GM21723 (cell line): Measurements from ENCODE around the gene CFAP210.
A peak's percentile ranks its signal among the peaks of the same experiment; 100 is the strongest.

ENCODE experiments used
- ATAC-seq: cut with Tn5 transposase; IDR thresholded peaks from one replicate; pipeline ENCODE4 v1.9.1; 2021; ENCODE audit warnings: mild to moderate bottlenecking, moderate library complexity; ENCODE audit not compliant: unreplicated experiment

The CFAP210 gene

GRCh38 chr2:169694113-169694893 lies at the start of gene CFAP210, which contains the start of gene PHOSPHO2:
CFAP210 (minus strand) TSS chr2:169694405; CDS start chr2:169694327, 78 bp downstream.
PHOSPHO2 (plus strand) TSS chr2:169694469; CDS start chr2:169700972, 6,503 bp downstream.
- ATAC-seq: peak; percentile 100

GRCh38 chr2:169743549-169743948 lies 49.3 kb upstream of the CFAP210 start:
- ATAC-seq: no peak

- ATAC-seq: no peak
Observed at GRCh38 chr2:169739351-169739750, 45.1 kb upstream of the CFAP210 start.

GRCh38 chr2:169738566-169739229 lies 44.5 kb upstream of the CFAP210 start:
- no peak for ATAC-seq

- ATAC-seq: no peak
Observed at GRCh38 chr2:169736902-169737301, 42.7 kb upstream of the CFAP210 start.

- no peak for ATAC-seq
Observed at GRCh38 chr2:169735623-169736022, 41.4 kb upstream of the CFAP210 start.

- peak; percentile 45 for ATAC-seq
Observed at GRCh38 chr2:169734169-169734847, 40.1 kb upstream of the CFAP210 start.

- peak; percentile 1 for ATAC-seq
Observed at GRCh38 chr2:169732583-169733358, 38.6 kb upstream of the CFAP210 start.

- ATAC-seq: no peak
Observed at GRCh38 chr2:169732075-169732474, 37.9 kb upstream of the CFAP210 start.

- no peak for ATAC-seq
Observed at GRCh38 chr2:169729274-169729605, 35.0 kb upstream of the CFAP210 start.

GRCh38 chr2:169727065-169727464 lies 32.9 kb upstream of the CFAP210 start:
- no peak for ATAC-seq

GRCh38 chr2:169721016-169721415 lies 26.8 kb upstream of the CFAP210 start:
- ATAC-seq: no peak

- no peak for ATAC-seq
Observed at GRCh38 chr2:169718930-169719504, 24.8 kb upstream of the CFAP210 start.

- ATAC-seq: no peak
Observed at GRCh38 chr2:169717691-169718063, 23.5 kb upstream of the CFAP210 start.

GRCh38 chr2:169716938-169717690 lies 22.9 kb upstream of the CFAP210 start:
- no peak for ATAC-seq

- no peak for ATAC-seq
Observed at GRCh38 chr2:169716238-169716886, 22.2 kb upstream of the CFAP210 start.

GRCh38 chr2:169715379-169716237 lies 21.4 kb upstream of the CFAP210 start:
- no peak for ATAC-seq

- ATAC-seq: no peak
Observed at GRCh38 chr2:169714699-169715098, 20.5 kb upstream of the CFAP210 start.

GRCh38 chr2:169713331-169713730 lies 19.1 kb upstream of the CFAP210 start:
- no peak for ATAC-seq
